HEK293T (cell line): ENCODE results near the gene MYMX.

Source experiments
- BHLHE40 ChIP-seq: fragments of 450-650 bp; IDR thresholded peaks from 2 replicates; pipeline ENCODE4 v1.6.1; 2016; ENCODE audit warnings: mild to moderate bottlenecking, moderate library complexity, borderline replicate concordance
- CTBP1 ChIP-seq: fragments of 450-650 bp; IDR thresholded peaks from 2 replicates; pipeline ENCODE4 v1.6.1; 2016; ENCODE audit warnings: borderline replicate concordance
- FOXA1 ChIP-seq: fragments of 450-650 bp; IDR thresholded peaks from 2 replicates; pipeline ENCODE4 v1.6.1; 2016; ENCODE audit warnings: mild to moderate bottlenecking
- FOXM1 ChIP-seq: fragments of 450-650 bp; IDR thresholded peaks from 2 replicates; pipeline ENCODE4 v1.6.1; 2017; ENCODE audit warnings: mild to moderate bottlenecking, borderline replicate concordance
- HDGF ChIP-seq: fragments of 450-650 bp; IDR thresholded peaks from 2 replicates; pipeline ENCODE4 v1.6.1; 2017; ENCODE audit warnings: antibody characterized with exemption, borderline replicate concordance
- L3MBTL2 ChIP-seq: fragments of 450-650 bp; conservative IDR thresholded peaks from 2 replicates; pipeline ENCODE4 v1.6.1; 2016; ENCODE audit warnings: mild to moderate bottlenecking
- PKNOX1 ChIP-seq: fragments of 450-650 bp; IDR thresholded peaks from 2 replicates; pipeline ENCODE4 v1.6.1; 2016

DNA sequence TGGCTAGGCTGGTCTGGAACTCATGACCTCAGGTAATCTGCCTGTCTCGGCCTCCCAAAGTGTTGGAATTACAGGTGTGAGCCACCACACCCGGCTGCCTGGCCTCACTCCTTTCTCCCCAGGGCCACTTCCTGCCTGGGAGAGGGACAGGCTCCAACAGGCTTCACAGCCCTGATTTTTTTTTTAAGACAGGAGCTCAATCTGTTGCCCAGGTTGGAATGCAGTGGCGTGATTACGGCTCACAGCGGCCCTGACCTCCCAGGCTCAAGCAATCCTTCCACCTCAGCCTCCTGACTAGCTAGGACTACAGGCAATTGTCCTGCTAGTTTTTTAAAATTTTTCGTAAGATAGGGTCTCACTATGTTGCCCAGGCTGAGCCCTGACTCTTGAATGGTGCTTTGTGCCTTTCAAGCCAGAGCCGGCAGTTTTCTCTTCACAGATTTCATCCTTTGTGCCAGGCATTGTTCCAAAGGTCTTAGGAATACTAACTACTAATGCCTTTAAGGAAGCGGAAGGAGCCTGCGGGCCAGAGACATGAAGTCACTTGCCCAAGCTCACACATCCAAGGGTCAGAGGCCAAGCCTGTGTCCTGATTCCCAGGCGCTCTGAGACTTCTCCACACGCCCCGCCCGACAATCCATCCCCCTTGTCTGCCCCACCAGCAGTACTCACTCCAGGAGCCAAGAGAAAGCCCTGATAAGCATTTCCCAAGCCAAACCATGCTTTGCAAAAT, 38.9 kb upstream of the MYMX start:
- TF ChIP-seq PKNOX1: no peak
- TF ChIP-seq BHLHE40: no peak
- TF ChIP-seq L3MBTL2: no peak
- TF ChIP-seq FOXA1: no peak
- TF ChIP-seq HDGF: no peak
- TF ChIP-seq FOXM1: no peak
- TF ChIP-seq CTBP1: no peak
